ENCODE measurements around the gene KLHDC8B.

GRCh38 chr3:49158103-49158709 is 13.2 kb upstream of the KLHDC8B start:
- TF ChIP-seq POLR2A (IDR thresholded peaks at IDR 0.05) = no peak
- TF ChIP-seq, protein P1, sequence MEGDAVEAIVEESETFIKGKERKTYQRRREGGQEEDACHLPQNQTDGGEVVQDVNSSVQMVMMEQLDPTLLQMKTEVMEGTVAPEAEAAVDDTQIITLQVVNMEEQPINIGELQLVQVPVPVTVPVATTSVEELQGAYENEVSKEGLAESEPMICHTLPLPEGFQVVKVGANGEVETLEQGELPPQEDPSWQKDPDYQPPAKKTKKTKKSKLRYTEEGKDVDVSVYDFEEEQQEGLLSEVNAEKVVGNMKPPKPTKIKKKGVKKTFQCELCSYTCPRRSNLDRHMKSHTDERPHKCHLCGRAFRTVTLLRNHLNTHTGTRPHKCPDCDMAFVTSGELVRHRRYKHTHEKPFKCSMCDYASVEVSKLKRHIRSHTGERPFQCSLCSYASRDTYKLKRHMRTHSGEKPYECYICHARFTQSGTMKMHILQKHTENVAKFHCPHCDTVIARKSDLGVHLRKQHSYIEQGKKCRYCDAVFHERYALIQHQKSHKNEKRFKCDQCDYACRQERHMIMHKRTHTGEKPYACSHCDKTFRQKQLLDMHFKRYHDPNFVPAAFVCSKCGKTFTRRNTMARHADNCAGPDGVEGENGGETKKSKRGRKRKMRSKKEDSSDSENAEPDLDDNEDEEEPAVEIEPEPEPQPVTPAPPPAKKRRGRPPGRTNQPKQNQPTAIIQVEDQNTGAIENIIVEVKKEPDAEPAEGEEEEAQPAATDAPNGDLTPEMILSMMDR (IDR thresholded peaks at IDR 0.05) = peak in 1 of 2 donors; percentile 37
- TF ChIP-seq EP300 (IDR thresholded peaks at IDR 0.05) = no peak
